ENCODE results near the gene CCNYL1. TPM values are rescaled to one million over a fixed set of nuclear protein-coding genes. Genes with fewer than 3 reads are reported as not detected.

CCNYL1 gene
- total RNA-seq, 2 experiments from 2014 or later, result 4.2 to 24.2 TPM

DNA sequence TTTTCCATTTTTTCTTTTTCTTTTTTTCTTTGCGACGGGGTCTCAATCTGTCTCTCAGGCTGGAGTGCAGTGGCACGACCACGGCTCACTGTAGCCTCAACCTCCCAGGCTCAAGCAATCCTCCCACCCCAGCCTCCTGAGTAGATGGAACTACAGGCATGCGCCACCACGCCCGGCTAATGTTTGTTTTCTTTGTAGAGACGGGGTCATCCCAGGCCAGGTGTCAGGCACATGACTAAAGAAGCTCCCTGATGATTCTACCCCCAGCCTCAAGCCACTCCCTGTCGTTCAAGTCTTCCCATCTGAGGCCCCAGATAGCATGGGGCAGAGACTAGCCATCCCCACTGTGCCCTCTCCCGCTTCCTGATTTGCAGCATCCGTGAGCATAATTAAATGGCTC, 68.1 kb downstream of the CCNYL1 start:
- intact Hi-C loops (cut with micrococcal nuclease; ENCODE audit: unreplicated experiment), result no loop called here
- no peak overlapping the region for H2AFZ ChIP-seq (ENCODE audit: low read length)
- BruUV-seq (replicated peaks), result no TSS peak
- no peaks in the 10 kb centered on the region for H3K79me2 ChIP-seq (ENCODE audit: insufficient read depth, low read depth, low read length)
- H4K20me1 ChIP-seq (ENCODE audit: insufficient read depth, low read length), result no peaks in the 10 kb centered on the region
- H3K4me2 ChIP-seq (ENCODE audit: low read length), result no peak overlapping the region
- no peaks in the 10 kb centered on the region for H3K36me3 ChIP-seq (ENCODE audit: insufficient read depth, low read length)
- TF ChIP-seq EZH2phosphoT487 (IDR thresholded peaks at IDR 0.05; ENCODE audit: borderline replicate concordance, low read depth, low read length), result no peak
- TF ChIP-seq, protein P1, sequence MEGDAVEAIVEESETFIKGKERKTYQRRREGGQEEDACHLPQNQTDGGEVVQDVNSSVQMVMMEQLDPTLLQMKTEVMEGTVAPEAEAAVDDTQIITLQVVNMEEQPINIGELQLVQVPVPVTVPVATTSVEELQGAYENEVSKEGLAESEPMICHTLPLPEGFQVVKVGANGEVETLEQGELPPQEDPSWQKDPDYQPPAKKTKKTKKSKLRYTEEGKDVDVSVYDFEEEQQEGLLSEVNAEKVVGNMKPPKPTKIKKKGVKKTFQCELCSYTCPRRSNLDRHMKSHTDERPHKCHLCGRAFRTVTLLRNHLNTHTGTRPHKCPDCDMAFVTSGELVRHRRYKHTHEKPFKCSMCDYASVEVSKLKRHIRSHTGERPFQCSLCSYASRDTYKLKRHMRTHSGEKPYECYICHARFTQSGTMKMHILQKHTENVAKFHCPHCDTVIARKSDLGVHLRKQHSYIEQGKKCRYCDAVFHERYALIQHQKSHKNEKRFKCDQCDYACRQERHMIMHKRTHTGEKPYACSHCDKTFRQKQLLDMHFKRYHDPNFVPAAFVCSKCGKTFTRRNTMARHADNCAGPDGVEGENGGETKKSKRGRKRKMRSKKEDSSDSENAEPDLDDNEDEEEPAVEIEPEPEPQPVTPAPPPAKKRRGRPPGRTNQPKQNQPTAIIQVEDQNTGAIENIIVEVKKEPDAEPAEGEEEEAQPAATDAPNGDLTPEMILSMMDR (conservative IDR thresholded peaks at IDR 0.05; ENCODE audit: low read length), result no peak
- ChIA-PET CTCF (ENCODE audit: unreplicated experiment) (no interaction called here), POLR2A (no interaction called here)
- DNase-seq (ENCODE audit: low spot score), result no peak
- no peaks in the 10 kb centered on the region for H3K9me2 ChIP-seq (ENCODE audit: insufficient read depth, low read length)
- H3K9me3 ChIP-seq (ENCODE audit: low read length), result no peaks in the 10 kb centered on the region
- H3K27ac ChIP-seq (ENCODE audit: low read depth, low read length, poor library complexity, severe bottlenecking), result no peak overlapping the region
- H3K4me1 ChIP-seq (ENCODE audit: insufficient read depth, low read length, poor library complexity, severe bottlenecking), result no peaks in the 10 kb centered on the region
- H3K4me3 ChIP-seq (ENCODE audit: low read depth, low read length, poor library complexity, severe bottlenecking), result no peak overlapping the region

DNA sequence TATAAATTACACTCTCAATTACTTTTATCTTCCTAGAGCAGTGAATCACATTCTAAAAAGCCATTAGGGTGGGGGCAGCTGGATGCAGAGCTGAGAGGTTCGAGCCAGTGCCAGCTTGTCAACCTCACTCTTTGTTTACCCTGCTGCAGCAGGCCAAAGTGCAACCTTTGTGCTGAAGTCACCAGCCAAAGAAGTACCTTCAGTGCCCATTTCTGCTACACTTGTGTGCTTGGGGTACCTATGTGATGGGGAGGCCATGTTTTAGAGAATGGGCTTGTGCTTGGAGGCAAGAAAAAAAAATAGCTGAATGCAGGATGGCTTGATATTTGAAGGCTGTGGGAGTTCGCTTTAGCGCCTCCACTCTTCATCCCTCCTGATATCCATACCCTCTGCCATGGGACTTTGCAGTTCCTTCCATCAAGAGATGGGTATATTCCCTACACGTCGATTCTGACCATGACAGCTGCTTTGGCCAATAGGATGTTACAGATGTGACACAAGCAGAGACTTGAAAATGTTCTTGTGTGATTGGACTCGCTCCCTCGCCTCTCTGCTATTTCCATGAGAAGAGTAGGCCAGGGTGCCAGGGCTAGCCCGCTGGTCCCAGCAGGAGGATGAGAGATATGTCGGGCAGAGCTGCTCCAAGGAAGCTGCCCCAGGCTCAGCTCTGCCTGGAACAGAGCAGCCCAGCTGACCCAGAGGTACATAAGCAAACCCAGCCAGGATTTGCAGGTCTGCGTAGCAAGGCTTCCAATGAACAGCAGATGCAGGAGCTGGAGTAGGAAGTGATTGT, 71.0 kb downstream of the CCNYL1 start:
- DNase-seq (ENCODE audit: low spot score), result no peak
- POLR2A ChIA-PET, result interaction anchor here (0.6 to 1.0 kb wide), 3 partner anchors 20 to 728 kb away, joined by 3 to 4 read pairs (median 3); no protein-coding TSS in a partner anchor
- BruUV-seq (replicated peaks), result no TSS peak
- H4K20me1 ChIP-seq (ENCODE audit: insufficient read depth, low read length), result no peaks in the 10 kb centered on the region
- no peak overlapping the region for H3K4me3 ChIP-seq (ENCODE audit: low read depth, low read length, poor library complexity, severe bottlenecking)
- H3K4me2 ChIP-seq (ENCODE audit: low read length), result no peak overlapping the region
- no peak overlapping the region for H3K27ac ChIP-seq (ENCODE audit: low read depth, low read length, poor library complexity, severe bottlenecking)
- H3K9me3 ChIP-seq (ENCODE audit: low read length), result no peaks in the 10 kb centered on the region
- H2AFZ ChIP-seq (ENCODE audit: low read length), result no peak overlapping the region
- H3K4me1 ChIP-seq (ENCODE audit: insufficient read depth, low read length, poor library complexity, severe bottlenecking), result no peaks in the 10 kb centered on the region
- CTCF ChIA-PET (ENCODE audit: unreplicated experiment), result no interaction called here
- H3K36me3 ChIP-seq (ENCODE audit: insufficient read depth, low read length), result no peaks in the 10 kb centered on the region
- no peaks in the 10 kb centered on the region for H3K9me2 ChIP-seq (ENCODE audit: insufficient read depth, low read length)
- intact Hi-C loops (cut with micrococcal nuclease; ENCODE audit: unreplicated experiment), result no loop called here
- no peaks in the 10 kb centered on the region for H3K79me2 ChIP-seq (ENCODE audit: insufficient read depth, low read depth, low read length)
- TF ChIP-seq, protein P1 (conservative IDR thresholded peaks at IDR 0.05; ENCODE audit: low read length), result no peak
- TF ChIP-seq EZH2phosphoT487 (IDR thresholded peaks at IDR 0.05; ENCODE audit: borderline replicate concordance, low read depth, low read length), result no peak

DNA sequence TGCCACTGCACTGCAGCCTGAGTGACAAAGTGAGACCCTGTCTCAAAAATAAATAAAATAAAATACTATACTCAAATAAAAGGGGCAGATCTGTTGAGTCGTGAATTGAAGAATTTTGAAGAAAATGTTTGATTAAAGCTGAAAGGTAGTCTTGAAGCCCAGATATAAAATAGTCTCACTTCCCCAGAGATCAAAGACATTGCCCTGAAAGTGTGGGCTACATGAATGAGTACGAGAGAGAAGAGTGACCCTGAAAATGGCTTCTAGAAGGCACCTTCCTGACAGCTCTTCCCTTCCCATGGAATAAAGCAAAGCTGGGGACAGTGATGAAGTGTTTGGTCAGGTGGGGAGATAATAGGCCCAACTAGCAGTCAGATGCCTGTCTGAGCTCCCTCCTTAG, 72.1 kb downstream of the CCNYL1 start:
- ChIA-PET CTCF (ENCODE audit: unreplicated experiment) (no interaction called here), POLR2A (interaction anchor here (0.6 to 1.0 kb wide), 3 partner anchors 40 to 1482 kb away, joined by 3 to 6 read pairs (median 4); no protein-coding TSS in a partner anchor)
- no peaks in the 10 kb centered on the region for H3K9me2 ChIP-seq (ENCODE audit: insufficient read depth, low read length)
- intact Hi-C loops (cut with micrococcal nuclease; ENCODE audit: unreplicated experiment), result no loop called here
- no peaks in the 10 kb centered on the region for H3K79me2 ChIP-seq (ENCODE audit: insufficient read depth, low read depth, low read length)
- no peak overlapping the region for H3K4me3 ChIP-seq (ENCODE audit: low read depth, low read length, poor library complexity, severe bottlenecking)
- DNase-seq (ENCODE audit: low spot score), result no peak
- no peak overlapping the region for H3K4me2 ChIP-seq (ENCODE audit: low read length)
- TF ChIP-seq, protein P1 (conservative IDR thresholded peaks at IDR 0.05; ENCODE audit: low read length), result no peak
- no peak for TF ChIP-seq EZH2phosphoT487 (IDR thresholded peaks at IDR 0.05; ENCODE audit: borderline replicate concordance, low read depth, low read length)
- H3K27ac ChIP-seq (ENCODE audit: low read depth, low read length, poor library complexity, severe bottlenecking), result no peak overlapping the region
- no peak overlapping the region for H2AFZ ChIP-seq (ENCODE audit: low read length)
- BruUV-seq (replicated peaks), result no TSS peak
- no peaks in the 10 kb centered on the region for H4K20me1 ChIP-seq (ENCODE audit: insufficient read depth, low read length)
- H3K4me1 ChIP-seq (ENCODE audit: insufficient read depth, low read length, poor library complexity, severe bottlenecking), result no peaks in the 10 kb centered on the region
- no peaks in the 10 kb centered on the region for H3K36me3 ChIP-seq (ENCODE audit: insufficient read depth, low read length)
- no peaks in the 10 kb centered on the region for H3K9me3 ChIP-seq (ENCODE audit: low read length)
